Adrenal gland (tissue), 12 donors: ENCODE measurements around the gene BRD1. TPM values are rescaled to one million over a fixed set of nuclear protein-coding genes. Genes with fewer than 3 reads are reported as not detected.

Experiments used
- DNase-seq, 7 donors: peaks; one replicate each; pipeline ENCODE4 v3.0.0-alpha.2; 2019 to 2020
- H3K27ac ChIP-seq, 5 donors: fragments of 200-600 bp; sonication (generic) in 4 of 5; 1 replicate in 3 of 5; 2 replicates in 2 of 5; pipeline versions ENCODE4 v1.5.1 to v1.8.0; 2016 to 2020; ENCODE audit warnings: mild to moderate bottlenecking in 1 of 5
- H3K27me3 ChIP-seq: fragments of 200-600 bp; 2 replicates; pipeline ENCODE4 v1.8.0; 2021
- H3K36me3 ChIP-seq, 2 donors: fragments of 200-600 bp; replicated peaks in 1 of 2; 1 replicate in 1 of 2; 2 replicates in 1 of 2; pipeline versions ENCODE4 v1.5.1 to v1.8.0; 2018 to 2022
- H3K4me1 ChIP-seq, 2 donors: fragments of 200-600 bp; replicated peaks in 1 of 2; 1 replicate in 1 of 2; 2 replicates in 1 of 2; pipeline versions ENCODE4 v1.5.1 to v1.8.0; 2018 to 2021
- H3K4me3 ChIP-seq, 4 donors: fragments of 200-600 bp; sonication (generic) in 3 of 4; one replicate each; pipeline ENCODE4 v1.5.1; 2016 to 2018
- H3K9me3 ChIP-seq, 3 donors: fragments of 200-600 bp; sonication (generic) in 1 of 3; replicated peaks in 1 of 3; 1 replicate in 2 of 3; 2 replicates in 1 of 3; pipeline versions ENCODE4 v1.5.1 to v1.8.0; 2016 to 2021
- POLR2A ChIP-seq, 2 donors: fragments of 450-650 bp; IDR thresholded peaks; one replicate each; pipeline ENCODE4 v1.6.1; 2017; ENCODE audit warnings: antibody characterized with exemption in 2 of 2, mild to moderate bottlenecking in 2 of 2, moderate library complexity in 1 of 2
- WGBS, 4 donors: extraction: QIAGEN DNeasy Blood & Tissue Kit in 2 of 4; methylation state at CpG; one replicate each; pipeline versions ENCODE4 v1.1.5 to v1.1.7; 2013 to 2017; 5-methylcytosine and 5-hydroxymethylcytosine counted together
- intact Hi-C, 2 donors: fragments of 100-400 bp; cut with DNase I; formaldehyde crosslinking; loops; one replicate each; pipeline versions ENCODE4 v1.14.1 to v1.15.0; 2022 to 2023
- polyA plus RNA-seq, 3 donors: library from polyadenylated mRNA; stranded (reverse); fragments of 200-250 nt in 2 of 3; fragments of 350-450 nt in 1 of 3; fragmentation: Illumina TruSeq in 1 of 3; extraction: RNeasy Lipid Tissue Mini Kit (QIAGEN cat#74804) in 1 of 3; gene quantifications; one replicate each; pipeline ENCODE4 v1.2.3, GENCODE V29; 2013 to 2014
- total RNA-seq, 9 donors: library from RNA; depleted of rRNA in 4 of 9; stranded (reverse); fragments of >200 nt in 4 of 9; fragments of 120-200 nt in 1 of 9; fragmentation: NEBNext Ultra II Directional in 1 of 9; extraction: Animal tissue kit (Norgen Biotek cat#: 25700) in 1 of 9; gene quantifications; one replicate each; pipeline versions ENCODE4 v1.1.0 to v1.2.4, GENCODE V29; 2013 to 2023
- TF ChIP-seq, protein P1 (sequence below), 6 experiments: fragments of 450-650 bp in 4 of 6; fragments of 200-600 bp in 2 of 6; sonication (generic) in 1 of 6; IDR thresholded peaks; 1 replicate in 5 of 6; 2 replicates in 1 of 6; pipeline versions ENCODE4 v1.5.1 to v1.8.0; 2016 to 2021; ENCODE audit warnings: antibody characterized with exemption in 6 of 6, mild to moderate bottlenecking in 2 of 6, moderate library complexity in 1 of 6
- donor health status: healthy with polysubstance abuse.
- donor health status: Bipolar disorder and iron deficiency.
- donor health status: DM: yes; HTN: yes; CAD: no.
- donor health status: DM: no; HTN: no; CAD: no.
- donor health status: DM: no; HTN: no; CAD: no.
- donor health status: DM: yes; HTN: yes; CAD: no.

The BRD1 gene
- total and polyA plus RNA-seq, 12 donors, result 9.4 to 62.4 (median 26.6) TPM

DNA sequence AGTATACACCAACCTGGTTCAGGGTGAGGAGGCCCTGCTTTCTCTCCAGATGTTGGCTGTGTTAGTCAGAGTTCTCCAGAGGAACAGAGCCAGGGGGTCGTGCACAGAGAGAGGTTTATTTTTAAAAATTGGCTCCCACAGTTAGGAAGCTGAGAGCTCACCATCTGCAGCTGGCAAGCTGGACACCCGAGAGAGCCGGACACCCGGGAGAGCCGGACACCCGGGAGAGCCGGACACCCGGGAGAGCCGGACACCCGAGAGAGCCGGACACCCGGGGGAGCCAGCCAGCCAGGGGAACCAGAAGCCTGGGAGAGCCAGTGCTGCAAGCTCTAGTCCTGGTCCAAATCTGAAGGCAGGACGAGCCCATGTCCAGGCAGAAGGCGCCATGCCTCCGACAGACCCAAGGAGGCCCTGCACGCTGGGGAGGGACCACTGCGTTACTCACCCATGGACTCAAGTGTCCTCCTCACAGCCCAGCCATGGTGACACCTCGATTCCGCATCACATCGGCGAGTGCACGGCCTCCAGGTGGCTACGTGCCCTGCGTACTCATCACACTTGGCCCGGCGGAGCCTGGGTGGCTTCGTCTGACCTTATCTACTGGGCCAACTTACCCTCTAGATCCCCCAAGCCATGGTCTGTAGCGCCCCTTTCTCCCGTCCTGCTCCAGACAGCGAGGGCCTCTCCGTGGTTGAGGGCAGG is 99.0 kb downstream of the BRD1 start:
- no peaks in the 10 kb centered on the region for H3K4me1 ChIP-seq
- intact Hi-C loops, result no loop called here
- 59 to 71% (median 68%) methylated on average over 12 to 31 of the region's 31 CpGs for WGBS, 4 donors
- no peaks in the 10 kb centered on the region for H3K36me3 ChIP-seq
- H3K9me3 ChIP-seq, result no peaks in the 10 kb centered on the region
- H3K4me3 ChIP-seq, result no peak overlapping the region
- H3K27ac ChIP-seq, result no peak overlapping the region
- peaks cover 48% of the 10 kb centered on the region for H3K27me3 ChIP-seq
- peak in 1 of 7 donors; percentile 38 for DNase-seq
- TF ChIP-seq POLR2A (IDR thresholded peaks at IDR 0.05), result no peak
- TF ChIP-seq, protein P1, sequence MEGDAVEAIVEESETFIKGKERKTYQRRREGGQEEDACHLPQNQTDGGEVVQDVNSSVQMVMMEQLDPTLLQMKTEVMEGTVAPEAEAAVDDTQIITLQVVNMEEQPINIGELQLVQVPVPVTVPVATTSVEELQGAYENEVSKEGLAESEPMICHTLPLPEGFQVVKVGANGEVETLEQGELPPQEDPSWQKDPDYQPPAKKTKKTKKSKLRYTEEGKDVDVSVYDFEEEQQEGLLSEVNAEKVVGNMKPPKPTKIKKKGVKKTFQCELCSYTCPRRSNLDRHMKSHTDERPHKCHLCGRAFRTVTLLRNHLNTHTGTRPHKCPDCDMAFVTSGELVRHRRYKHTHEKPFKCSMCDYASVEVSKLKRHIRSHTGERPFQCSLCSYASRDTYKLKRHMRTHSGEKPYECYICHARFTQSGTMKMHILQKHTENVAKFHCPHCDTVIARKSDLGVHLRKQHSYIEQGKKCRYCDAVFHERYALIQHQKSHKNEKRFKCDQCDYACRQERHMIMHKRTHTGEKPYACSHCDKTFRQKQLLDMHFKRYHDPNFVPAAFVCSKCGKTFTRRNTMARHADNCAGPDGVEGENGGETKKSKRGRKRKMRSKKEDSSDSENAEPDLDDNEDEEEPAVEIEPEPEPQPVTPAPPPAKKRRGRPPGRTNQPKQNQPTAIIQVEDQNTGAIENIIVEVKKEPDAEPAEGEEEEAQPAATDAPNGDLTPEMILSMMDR (IDR thresholded peaks at IDR 0.05), result no peak

DNA sequence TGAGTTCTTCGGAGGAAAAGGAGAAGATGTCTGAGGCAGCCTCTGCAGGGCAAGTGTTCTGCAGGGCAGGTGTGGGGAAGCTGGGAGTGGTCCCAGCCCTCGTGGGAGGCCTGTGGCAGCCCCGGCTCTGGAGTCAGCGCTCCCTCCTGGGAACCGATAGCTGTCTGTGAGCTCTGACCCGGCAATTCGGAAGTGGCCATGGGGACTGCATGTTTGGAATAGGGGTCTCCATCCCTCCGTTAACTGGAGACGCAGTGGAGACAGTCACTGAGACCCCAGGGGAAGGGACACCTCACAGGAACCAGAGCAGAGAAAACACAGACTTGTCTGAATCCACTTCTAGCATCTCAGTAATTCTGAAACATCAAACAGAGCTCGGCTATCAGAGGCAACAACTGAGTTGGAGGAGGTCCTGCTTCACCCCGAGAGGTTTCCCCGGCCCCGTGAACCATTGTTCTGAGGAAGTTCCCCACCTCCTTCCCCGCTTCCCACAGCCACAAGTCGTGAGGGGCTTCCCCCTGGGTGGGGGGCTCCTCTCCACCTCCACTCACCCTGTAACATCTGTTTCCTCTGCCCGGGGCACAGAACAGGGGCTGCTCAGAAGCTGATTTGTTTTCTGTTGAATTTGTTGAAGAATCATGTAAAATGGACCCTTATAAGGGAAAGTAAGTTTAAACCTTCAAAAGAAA is 99.6 kb downstream of the BRD1 start:
- no peak overlapping the region for H3K4me3 ChIP-seq
- intact Hi-C loops, result no loop called here
- no peaks in the 10 kb centered on the region for H3K9me3 ChIP-seq
- no peaks in the 10 kb centered on the region for H3K4me1 ChIP-seq
- DNase-seq, result peak in 1 of 7 donors; percentile 17
- TF ChIP-seq, protein P1 (IDR thresholded peaks at IDR 0.05), result no peak
- TF ChIP-seq POLR2A (IDR thresholded peaks at IDR 0.05), result no peak
- H3K27ac ChIP-seq, result no peak overlapping the region
- H3K27me3 ChIP-seq, result peaks cover 46% of the 10 kb centered on the region
- no peaks in the 10 kb centered on the region for H3K36me3 ChIP-seq
- WGBS, 4 donors, result 30 to 39% (median 36%) methylated on average over 12 to 16 of the region's 16 CpGs

DNA sequence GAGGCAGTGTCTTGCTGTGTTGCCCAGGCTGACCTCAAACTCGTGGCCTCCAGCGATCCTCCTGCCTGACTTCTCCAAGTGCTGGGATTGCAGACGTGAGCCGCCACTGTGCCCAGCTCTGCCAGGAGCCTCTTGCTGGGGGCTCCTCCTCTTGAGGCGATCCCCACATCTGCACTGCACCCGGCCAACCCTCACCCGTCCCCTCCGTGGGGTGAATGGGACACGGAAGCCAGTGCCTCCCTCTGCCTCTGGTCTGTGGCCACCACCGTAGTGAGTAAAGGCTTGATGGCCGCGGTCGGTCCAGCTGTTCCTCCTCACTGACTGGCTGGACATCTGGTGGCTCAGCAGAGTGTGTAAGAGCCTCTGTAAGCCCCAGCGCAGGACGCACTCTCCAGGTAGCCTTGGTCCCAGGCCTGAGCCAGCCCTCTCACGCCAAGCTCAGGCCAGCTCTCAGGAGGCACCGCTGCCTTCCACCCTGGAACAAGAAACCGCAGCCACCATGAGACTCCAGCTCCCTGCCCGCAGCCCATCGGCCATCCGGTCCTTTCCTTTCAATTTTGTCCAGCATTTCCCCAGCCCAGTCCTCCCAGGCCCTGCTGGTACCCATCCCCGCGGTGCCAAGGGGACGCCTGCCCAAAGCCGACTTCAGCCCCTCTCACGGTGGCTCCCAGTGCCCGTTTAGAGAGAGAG is 100.3 kb downstream of the BRD1 start:
- Histone ChIP-seq H3K27me3 (peaks cover 46% of the 10 kb centered on the region), H3K4me1 (no peaks in the 10 kb centered on the region), H3K9me3 (no peaks in the 10 kb centered on the region), H3K4me3 (no peak overlapping the region), H3K36me3 (no peaks in the 10 kb centered on the region), H3K27ac (no peak overlapping the region)
- 63 to 82% (median 75%) methylated on average over 14 to 27 of the region's 27 CpGs for WGBS, 4 donors
- intact Hi-C loops, result no loop called here
- no peak for TF ChIP-seq POLR2A (IDR thresholded peaks at IDR 0.05)
- TF ChIP-seq, protein P1 (IDR thresholded peaks at IDR 0.05), result no peak
- DNase-seq, result peak in 1 of 7 donors; percentile 31

DNA sequence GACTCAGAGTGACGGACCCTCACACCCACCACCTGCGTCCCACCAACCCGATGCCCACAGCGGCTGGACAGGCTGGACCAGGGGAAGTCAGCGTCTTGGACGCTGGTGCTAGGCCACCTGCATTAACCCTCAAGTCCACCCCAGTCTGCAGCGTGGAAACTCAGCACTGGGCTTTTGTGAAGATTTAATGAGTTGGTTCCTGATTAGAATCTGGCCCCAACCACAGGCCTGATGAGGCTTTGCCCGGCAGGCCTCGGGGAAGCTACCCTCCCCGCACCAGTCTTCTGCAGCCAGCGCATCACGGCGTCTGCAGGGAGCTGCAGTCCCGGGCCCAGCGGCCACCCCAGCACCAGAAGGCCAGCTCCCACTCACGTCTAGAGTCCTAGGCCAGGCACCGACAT is 101.0 kb downstream of the BRD1 start:
- Histone ChIP-seq H3K4me3 (no peak overlapping the region), H3K27me3 (peaks cover 46% of the 10 kb centered on the region), H3K4me1 (no peaks in the 10 kb centered on the region), H3K27ac (no peak overlapping the region), H3K36me3 (no peaks in the 10 kb centered on the region), H3K9me3 (no peaks in the 10 kb centered on the region)
- no peak for DNase-seq
- intact Hi-C loops, result no loop called here
- TF ChIP-seq, protein P1 (IDR thresholded peaks at IDR 0.05), result no peak
- TF ChIP-seq POLR2A (IDR thresholded peaks at IDR 0.05), result no peak
- WGBS, 4 donors, result 58 to 72% (median 66%) methylated on average over 9 to 17 of the region's 17 CpGs
